HG03469 (cell line): ENCODE data around the gene ZFP36L1.

Source experiments
- ATAC-seq: cut with Tn5 transposase; IDR thresholded peaks from one replicate; pipeline ENCODE4 v1.9.1; 2021; ENCODE audit warnings: mild to moderate bottlenecking, moderate library complexity, moderate number of reproducible peaks; ENCODE audit not compliant: unreplicated experiment

Gene ZFP36L1

DNA sequence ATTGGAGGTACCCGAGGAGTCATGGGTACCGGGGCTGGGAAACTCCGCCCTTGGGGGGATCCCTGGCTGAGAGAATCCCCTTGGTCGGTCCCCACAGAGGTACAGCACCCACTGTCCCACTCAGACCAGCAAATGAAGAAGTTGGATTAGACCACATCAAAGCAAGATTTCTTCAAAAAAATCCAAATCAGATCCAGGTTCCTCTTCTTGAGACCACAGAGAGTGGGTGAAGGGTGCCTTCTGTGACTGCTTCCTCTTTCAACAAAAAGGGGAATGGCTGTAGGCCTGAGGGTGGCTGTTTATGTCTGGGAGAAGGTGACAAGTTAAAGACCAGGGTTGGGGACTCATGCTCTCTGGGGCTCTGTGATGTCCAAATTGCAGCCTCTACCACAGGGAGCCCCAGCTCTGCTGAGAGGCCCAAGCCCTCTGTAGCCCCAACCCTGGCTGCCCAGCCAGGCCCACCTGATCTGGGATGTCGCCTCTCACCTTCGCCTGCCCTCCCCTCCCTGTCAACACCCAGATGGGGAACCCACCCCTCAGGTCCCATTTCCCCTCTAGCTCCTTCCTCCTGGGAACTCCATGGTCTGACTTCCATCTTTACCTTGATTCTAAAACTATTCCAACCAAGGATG, 50.9 kb downstream of the ZFP36L1 start:
- peak; percentile 67 for ATAC-seq

DNA sequence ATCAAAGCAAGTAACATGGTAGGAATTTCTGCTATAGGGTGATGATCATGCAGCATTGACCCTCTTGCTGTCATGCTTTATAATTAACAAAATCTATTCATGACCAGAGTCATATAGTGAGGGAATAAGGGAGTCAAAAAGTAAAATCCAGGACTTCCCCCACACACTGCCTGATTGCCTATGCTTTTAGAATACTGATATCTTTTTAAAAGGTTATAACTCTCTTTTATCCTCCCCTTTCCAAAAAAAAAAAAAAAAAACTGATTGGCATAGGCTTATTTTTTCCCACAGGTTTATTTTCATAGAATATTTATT, 51.4 kb downstream of the ZFP36L1 start:
- ATAC-seq = no peak

DNA sequence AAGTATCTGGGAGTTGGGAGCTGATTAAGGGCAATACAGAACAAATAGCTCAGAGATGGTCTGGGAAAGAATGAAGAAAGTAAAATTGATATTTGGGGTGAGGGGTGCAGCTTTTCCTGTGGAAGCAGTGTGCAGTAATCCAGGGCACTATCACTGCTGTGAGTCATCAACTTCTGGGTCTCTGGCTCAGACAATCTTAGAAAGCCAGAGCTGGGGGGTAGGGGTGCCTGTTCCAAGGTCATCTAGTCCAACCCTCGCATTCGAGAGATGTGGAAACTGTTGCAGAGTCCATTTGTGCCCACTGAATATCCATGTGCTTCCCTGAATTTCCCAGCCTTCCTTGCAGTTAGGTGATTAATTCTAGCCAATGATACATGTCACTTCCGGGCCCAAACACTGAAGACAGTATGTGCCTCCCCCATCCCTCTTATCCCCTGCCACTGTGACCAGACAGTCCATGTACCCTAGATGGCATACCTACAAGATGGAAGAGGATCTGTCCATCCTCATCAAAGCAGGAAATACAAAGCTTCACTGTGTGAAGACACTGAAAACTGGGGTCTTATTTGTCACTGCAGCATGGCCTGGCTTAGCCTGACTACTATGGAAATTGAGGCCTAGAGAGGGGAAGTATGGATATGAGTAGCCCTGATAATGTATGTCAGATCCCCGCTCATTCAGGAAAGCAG, 51.9 kb downstream of the ZFP36L1 start:
- ATAC-seq = no peak

DNA sequence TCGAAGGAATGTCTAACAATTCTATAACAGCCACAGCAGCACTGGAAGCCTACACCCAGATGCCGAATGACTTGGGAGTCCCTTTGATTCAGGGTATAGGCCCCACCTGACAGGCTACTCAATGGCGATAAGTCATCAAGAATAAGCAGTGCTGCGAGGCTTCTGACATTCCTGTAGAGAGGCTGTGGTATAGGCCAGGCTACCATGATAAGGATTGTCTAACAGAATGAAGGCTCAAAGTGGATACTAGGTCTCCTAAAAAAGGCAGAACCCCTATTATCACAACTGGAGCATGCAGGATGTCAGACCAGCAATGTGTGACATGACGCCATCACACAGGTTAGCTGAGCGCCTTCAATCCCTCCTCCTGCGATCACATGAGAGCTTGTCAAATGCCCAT, 53.2 kb downstream of the ZFP36L1 start:
- ATAC-seq = no peak

DNA sequence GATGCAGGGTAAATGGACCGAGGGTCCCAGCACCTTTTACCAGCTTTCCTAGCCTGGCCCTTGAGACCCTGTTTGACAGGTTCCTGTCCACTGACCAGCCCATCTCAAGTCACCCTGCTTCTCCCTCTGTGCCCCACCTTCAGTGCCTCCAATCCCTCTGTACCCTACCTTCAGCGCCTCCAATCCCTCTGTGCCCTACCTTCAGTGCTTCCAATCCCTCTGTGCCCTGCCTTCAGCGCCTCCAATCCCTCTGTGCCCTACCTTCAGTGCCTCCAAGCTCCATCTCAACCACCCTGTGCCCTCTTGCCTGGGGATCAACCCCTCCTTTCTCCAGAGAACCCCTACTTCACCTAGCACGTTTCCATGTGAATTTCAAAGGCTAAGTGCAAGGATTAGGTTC, 54.3 kb downstream of the ZFP36L1 start:
- no peak for ATAC-seq
